Nephron (organoid): Measurements from ENCODE around the gene CLEC16A.

Experiments
- H3K27ac Mint-ChIP-seq, 3 experiments: 2 replicates each; pipeline ENCODE4 v1.8.0; 2020; ENCODE audit warnings: mixed read lengths in 3 of 3, mild to moderate bottlenecking in 2 of 3, moderate library complexity in 1 of 3
- H3K27me3 Mint-ChIP-seq: 2 replicates; pipeline ENCODE4 v1.8.0; 2021; ENCODE audit warnings: low read depth, mild to moderate bottlenecking, moderate library complexity, mixed read lengths
- H3K36me3 Mint-ChIP-seq: 2 replicates; pipeline ENCODE4 v1.8.0; 2020; ENCODE audit warnings: low read depth, mixed read lengths
- H3K4me1 Mint-ChIP-seq: 2 replicates; pipeline ENCODE4 v1.8.0; 2020; ENCODE audit warnings: mixed read lengths
- H3K4me3 Mint-ChIP-seq, 3 experiments: 2 replicates each; pipeline ENCODE4 v1.8.0; 2020; ENCODE audit warnings: mild to moderate bottlenecking in 3 of 3, mixed read lengths in 3 of 3, moderate library complexity in 2 of 3
- H3K9me3 Mint-ChIP-seq: 2 replicates; pipeline ENCODE4 v1.8.0; 2020; ENCODE audit warnings: mixed read lengths
- CTCF ChIP-seq, 3 experiments: fragments of 200-600 bp; sonication (generic); IDR thresholded peaks; one replicate each; pipeline ENCODE4 v1.5.0; 2021; ENCODE audit warnings: antibody characterized with exemption in 3 of 3; ENCODE audit not compliant: unreplicated experiment in 3 of 3

The CLEC16A gene

DNA sequence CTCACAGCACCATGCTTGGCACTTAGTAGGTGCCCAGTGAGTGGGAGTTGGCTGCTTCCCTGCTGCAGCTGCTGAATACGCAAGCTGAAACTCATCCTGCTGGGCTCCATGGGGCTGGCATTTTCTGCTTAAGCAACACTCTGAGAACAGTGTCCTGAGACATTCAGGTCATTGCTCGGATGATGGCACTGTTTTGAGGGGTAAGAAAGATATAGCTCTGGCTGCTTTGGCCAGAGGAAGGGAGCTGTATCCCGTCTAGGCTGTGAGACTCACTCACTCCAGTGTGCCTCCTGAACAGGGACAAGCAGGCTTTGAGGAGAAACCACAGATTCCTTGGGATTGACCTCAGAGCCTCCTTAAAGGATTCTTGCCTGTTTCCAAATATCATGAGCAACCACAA, 120.5 kb downstream of the CLEC16A start:
- peaks cover 21% of the 10 kb centered on the region for H3K36me3 Mint-ChIP-seq
- no peak overlapping the region for H3K4me3 Mint-ChIP-seq
- H3K27me3 Mint-ChIP-seq = no peaks in the 10 kb centered on the region
- no peaks in the 10 kb centered on the region for H3K9me3 Mint-ChIP-seq
- no peak for TF ChIP-seq CTCF (IDR thresholded peaks at IDR 0.05; ENCODE audit: unreplicated experiment in 3 of 3)
- peaks cover 48% of the 10 kb centered on the region for H3K4me1 Mint-ChIP-seq
- H3K27ac Mint-ChIP-seq = peak overlapping the region; percentile 14 to 62 (median 48)

DNA sequence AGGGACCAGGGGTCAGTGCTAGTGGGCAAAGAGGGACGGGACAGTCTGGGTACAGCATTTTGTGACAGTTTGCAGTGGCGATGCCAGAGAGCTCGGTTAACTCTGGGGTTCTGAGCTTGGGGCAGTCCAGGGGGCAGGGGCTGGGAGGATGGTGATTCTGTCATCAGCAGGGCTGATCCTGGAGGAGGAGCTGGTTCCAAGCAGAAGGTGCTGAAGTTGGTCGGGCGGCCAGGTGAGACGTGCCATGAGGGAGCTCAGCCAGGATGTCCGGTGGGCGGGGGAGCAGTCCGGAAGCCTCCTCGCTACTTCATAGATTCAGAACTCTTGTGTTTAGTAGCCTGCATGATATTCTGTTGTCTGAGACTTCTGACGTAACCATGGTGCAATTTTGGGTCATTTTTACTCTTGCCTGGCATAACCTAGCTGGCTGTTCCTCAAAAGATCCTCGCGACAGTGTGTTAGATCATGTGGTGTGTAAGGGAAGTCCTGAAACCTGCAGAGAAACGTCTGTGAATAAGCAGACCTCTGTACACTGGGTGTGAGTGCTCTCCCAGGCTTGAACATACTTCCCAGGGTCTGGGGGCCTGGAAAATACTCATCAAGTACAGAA, 122.0 kb downstream of the CLEC16A start:
- H3K9me3 Mint-ChIP-seq = no peaks in the 10 kb centered on the region
- H3K4me1 Mint-ChIP-seq = peaks cover 39% of the 10 kb centered on the region
- no peak for TF ChIP-seq CTCF (IDR thresholded peaks at IDR 0.05; ENCODE audit: unreplicated experiment in 3 of 3)
- H3K36me3 Mint-ChIP-seq = peaks cover 26% of the 10 kb centered on the region
- no peak overlapping the region for H3K4me3 Mint-ChIP-seq
- H3K27me3 Mint-ChIP-seq = no peaks in the 10 kb centered on the region
- H3K27ac Mint-ChIP-seq = peak overlapping the region; percentile 60 to 87 (median 75)

DNA sequence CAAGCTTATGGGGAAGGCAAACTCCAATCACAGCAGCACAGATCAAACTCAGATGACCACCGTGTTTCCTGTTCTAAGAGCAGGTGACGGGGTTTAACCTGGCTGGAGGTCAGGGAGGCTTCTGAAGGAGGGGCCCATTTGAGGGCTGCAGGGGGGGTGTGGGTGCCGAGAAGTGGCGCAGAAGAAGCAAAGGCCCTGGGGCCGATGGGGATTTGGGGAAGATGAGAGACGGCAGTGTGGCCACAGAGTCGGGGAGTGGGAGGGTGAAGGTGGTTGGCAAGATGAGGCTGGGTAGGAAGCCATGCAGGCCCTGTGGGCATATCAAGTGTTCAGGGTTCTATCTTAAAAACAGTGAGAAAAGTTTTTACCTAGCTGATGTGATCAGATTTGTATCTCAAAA, 122.9 kb downstream of the CLEC16A start:
- no peak for TF ChIP-seq CTCF (IDR thresholded peaks at IDR 0.05; ENCODE audit: unreplicated experiment in 3 of 3)
- no peaks in the 10 kb centered on the region for H3K9me3 Mint-ChIP-seq
- H3K27me3 Mint-ChIP-seq = peaks cover 4% of the 10 kb centered on the region
- peaks cover 30% of the 10 kb centered on the region for H3K4me1 Mint-ChIP-seq
- no peak overlapping the region for H3K4me3 Mint-ChIP-seq
- H3K36me3 Mint-ChIP-seq = peaks cover 19% of the 10 kb centered on the region
- peak overlapping the region; percentile 60 to 87 (median 83) for H3K27ac Mint-ChIP-seq

GRCh38 chr16:11067697-11068141, 123.4 kb downstream of the CLEC16A start:
- Mint-ChIP-seq H3K4me1 (peaks cover 28% of the 10 kb centered on the region), H3K27me3 (peaks cover 4% of the 10 kb centered on the region), H3K36me3 (peaks cover 18% of the 10 kb centered on the region), H3K27ac (peak overlapping the region; percentile 60 to 87 (median 83)), H3K9me3 (no peaks in the 10 kb centered on the region), H3K4me3 (no peak overlapping the region)
- no peak for TF ChIP-seq CTCF (IDR thresholded peaks at IDR 0.05; ENCODE audit: unreplicated experiment in 3 of 3)

- Mint-ChIP-seq H3K4me3 (no peak overlapping the region), H3K4me1 (peaks cover 40% of the 10 kb centered on the region), H3K27me3 (peaks cover 11% of the 10 kb centered on the region), H3K27ac (peak overlapping the region in 1 of 3 experiments; percentile 44), H3K9me3 (no peaks in the 10 kb centered on the region), H3K36me3 (peaks cover 11% of the 10 kb centered on the region)
- no peak for TF ChIP-seq CTCF (IDR thresholded peaks at IDR 0.05; ENCODE audit: unreplicated experiment in 3 of 3)
Measured at GRCh38 chr16:11071829-11072228, 127.5 kb downstream of the CLEC16A start.
